Stomach (tissue), 4 donors: ENCODE results near the gene ABCA7.

ENCODE experiments used
- EP300 ChIP-seq: sonication (generic); formaldehyde crosslinking; IDR thresholded peaks from one replicate; pipeline ENCODE4 v1.6.1; 2017; ENCODE audit warnings: antibody characterized with exemption
- POLR2A ChIP-seq, 4 donors: fragments of 450-650 bp; IDR thresholded peaks; one replicate each; pipeline ENCODE4 v1.6.1; 2016; ENCODE audit warnings: antibody characterized with exemption in 4 of 4, control low read depth in 2 of 4, mild to moderate bottlenecking in 1 of 4, moderate library complexity in 1 of 4
- POLR2AphosphoS5 ChIP-seq, 3 donors: sonication (generic); formaldehyde crosslinking; IDR thresholded peaks; one replicate each; pipeline ENCODE4 v1.6.1; 2016; ENCODE audit warnings: antibody characterized with exemption in 3 of 3
- TF ChIP-seq, protein P1 (sequence below), 7 experiments: fragments of 450-650 bp in 4 of 7; fragments of 200-600 bp in 3 of 7; sonication (generic) in 3 of 7; IDR thresholded peaks; one replicate each; pipeline ENCODE4 v1.5.1; 2016 to 2019; ENCODE audit warnings: antibody characterized with exemption in 7 of 7, control low read depth in 2 of 7, mild to moderate bottlenecking in 1 of 7

DNA sequence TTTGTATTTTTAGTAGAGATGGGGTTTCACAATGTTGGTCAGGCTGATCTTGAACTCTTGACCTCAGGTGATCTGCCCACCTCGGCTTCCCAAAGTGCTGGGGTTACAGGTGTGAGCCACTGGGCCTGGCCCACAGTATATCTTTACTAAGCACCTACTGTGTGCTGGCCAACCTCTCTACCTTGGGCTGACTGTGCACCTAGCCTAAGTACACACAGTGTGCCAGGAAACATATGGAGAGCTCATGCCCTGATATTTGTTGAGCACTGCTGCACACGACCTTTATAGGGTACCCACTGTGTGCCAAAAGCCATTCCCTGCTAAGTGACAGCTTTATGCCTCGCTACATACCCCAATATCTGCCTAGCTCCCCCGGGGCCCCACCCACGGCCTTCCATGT is 20.8 kb downstream of the ABCA7 start:
- TF ChIP-seq, protein P1, sequence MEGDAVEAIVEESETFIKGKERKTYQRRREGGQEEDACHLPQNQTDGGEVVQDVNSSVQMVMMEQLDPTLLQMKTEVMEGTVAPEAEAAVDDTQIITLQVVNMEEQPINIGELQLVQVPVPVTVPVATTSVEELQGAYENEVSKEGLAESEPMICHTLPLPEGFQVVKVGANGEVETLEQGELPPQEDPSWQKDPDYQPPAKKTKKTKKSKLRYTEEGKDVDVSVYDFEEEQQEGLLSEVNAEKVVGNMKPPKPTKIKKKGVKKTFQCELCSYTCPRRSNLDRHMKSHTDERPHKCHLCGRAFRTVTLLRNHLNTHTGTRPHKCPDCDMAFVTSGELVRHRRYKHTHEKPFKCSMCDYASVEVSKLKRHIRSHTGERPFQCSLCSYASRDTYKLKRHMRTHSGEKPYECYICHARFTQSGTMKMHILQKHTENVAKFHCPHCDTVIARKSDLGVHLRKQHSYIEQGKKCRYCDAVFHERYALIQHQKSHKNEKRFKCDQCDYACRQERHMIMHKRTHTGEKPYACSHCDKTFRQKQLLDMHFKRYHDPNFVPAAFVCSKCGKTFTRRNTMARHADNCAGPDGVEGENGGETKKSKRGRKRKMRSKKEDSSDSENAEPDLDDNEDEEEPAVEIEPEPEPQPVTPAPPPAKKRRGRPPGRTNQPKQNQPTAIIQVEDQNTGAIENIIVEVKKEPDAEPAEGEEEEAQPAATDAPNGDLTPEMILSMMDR (IDR thresholded peaks at IDR 0.05): no peak
- TF ChIP-seq EP300: no peak
- TF ChIP-seq POLR2A (IDR thresholded peaks at IDR 0.05): no peak
- no peak for TF ChIP-seq POLR2AphosphoS5 (IDR thresholded peaks at IDR 0.05)
